Thoracic aorta (tissue), 2 donors: ENCODE data around the gene IMP3. TPM values are rescaled to one million over a fixed set of nuclear protein-coding genes. Genes with fewer than 3 reads are reported as not detected.

ENCODE experiments used
- ATAC-seq: fragments of 150-250 bp; one replicate; pipeline ENCODE4 v1.8.0; 2017; ENCODE audit warnings: low read depth; ENCODE audit not compliant: insufficient number of reproducible peaks, low FRiP score
- DNase-seq: peaks from one replicate; pipeline ENCODE4 v3.0.0-alpha.2; 2020; ENCODE audit warnings: low spot score
- H3K27ac ChIP-seq, 2 donors: fragments of 200-600 bp; sonication (generic); 1 replicate in 1 of 2; 2 replicates in 1 of 2; pipeline ENCODE4 v1.5.1; 2016; ENCODE audit warnings: mild to moderate bottlenecking in 2 of 2, moderate library complexity in 2 of 2
- H3K27me3 ChIP-seq: fragments of 200-600 bp; sonication (generic); replicated peaks from 2 replicates; pipeline ENCODE4 v1.6.0; 2016; ENCODE audit warnings: mild to moderate bottlenecking; ENCODE audit not compliant: insufficient read depth
- H3K36me3 ChIP-seq: fragments of 200-600 bp; sonication (generic); one replicate; pipeline ENCODE4 v1.5.1; 2016
- H3K4me1 ChIP-seq, 2 donors: fragments of 200-600 bp; sonication (generic); 1 replicate in 1 of 2; 2 replicates in 1 of 2; pipeline versions ENCODE4 v1.5.1 to v1.6.0; 2016; ENCODE audit warnings: low read depth in 2 of 2, mild to moderate bottlenecking in 1 of 2; ENCODE audit not compliant: control insufficient read depth in 1 of 2
- H3K4me3 ChIP-seq: fragments of 200-600 bp; sonication (generic); 2 replicates; pipeline ENCODE4 v1.5.1; 2016; ENCODE audit warnings: mild to moderate bottlenecking
- H3K9me3 ChIP-seq: fragments of 200-600 bp; sonication (generic); 2 replicates; pipeline ENCODE4 v1.5.1; 2016
- total RNA-seq, 2 donors: library from RNA; depleted of rRNA; stranded (reverse); fragments of >200 nt; gene quantifications; one replicate each; pipeline versions ENCODE4 v1.1.0 to v1.2.3, GENCODE V29; 2016
- TF ChIP-seq, protein P1 (sequence below): fragments of 200-600 bp; sonication (generic); IDR thresholded peaks from one replicate; pipeline ENCODE4 v1.5.1; 2019; ENCODE audit warnings: antibody characterized with exemption

IMP3 gene
- total RNA-seq, 2 donors from 2014 or later, result 79.9 to 127 TPM

DNA sequence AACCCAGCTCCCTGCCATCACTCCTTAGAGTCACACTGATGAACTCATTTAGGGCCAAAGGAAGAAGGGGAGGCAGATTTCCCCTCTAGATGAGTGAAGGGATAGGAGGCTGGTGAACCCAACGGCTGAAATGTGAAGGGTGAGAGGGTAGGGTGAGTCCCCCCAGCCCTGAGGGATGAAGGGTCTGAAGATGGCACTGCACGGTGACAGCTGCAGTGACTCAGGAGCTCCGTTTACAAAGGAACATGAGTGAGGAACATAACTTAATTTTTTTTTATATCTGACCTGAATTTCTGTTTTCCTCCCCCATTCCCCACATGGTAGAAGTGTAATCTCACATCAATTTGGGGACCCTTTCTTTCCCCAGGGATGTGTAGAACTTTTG lies 21.7 kb upstream of the IMP3 start:
- DNase-seq (no peak), ATAC-seq (no peak)
- H3K4me3 ChIP-seq, result peak overlapping the region; percentile 60
- H3K27ac ChIP-seq, result peak overlapping the region; percentile 98 to 99
- no peaks in the 10 kb centered on the region for H3K27me3 ChIP-seq
- peaks cover 20% of the 10 kb centered on the region for H3K36me3 ChIP-seq
- no peaks in the 10 kb centered on the region for H3K9me3 ChIP-seq
- TF ChIP-seq, protein P1, sequence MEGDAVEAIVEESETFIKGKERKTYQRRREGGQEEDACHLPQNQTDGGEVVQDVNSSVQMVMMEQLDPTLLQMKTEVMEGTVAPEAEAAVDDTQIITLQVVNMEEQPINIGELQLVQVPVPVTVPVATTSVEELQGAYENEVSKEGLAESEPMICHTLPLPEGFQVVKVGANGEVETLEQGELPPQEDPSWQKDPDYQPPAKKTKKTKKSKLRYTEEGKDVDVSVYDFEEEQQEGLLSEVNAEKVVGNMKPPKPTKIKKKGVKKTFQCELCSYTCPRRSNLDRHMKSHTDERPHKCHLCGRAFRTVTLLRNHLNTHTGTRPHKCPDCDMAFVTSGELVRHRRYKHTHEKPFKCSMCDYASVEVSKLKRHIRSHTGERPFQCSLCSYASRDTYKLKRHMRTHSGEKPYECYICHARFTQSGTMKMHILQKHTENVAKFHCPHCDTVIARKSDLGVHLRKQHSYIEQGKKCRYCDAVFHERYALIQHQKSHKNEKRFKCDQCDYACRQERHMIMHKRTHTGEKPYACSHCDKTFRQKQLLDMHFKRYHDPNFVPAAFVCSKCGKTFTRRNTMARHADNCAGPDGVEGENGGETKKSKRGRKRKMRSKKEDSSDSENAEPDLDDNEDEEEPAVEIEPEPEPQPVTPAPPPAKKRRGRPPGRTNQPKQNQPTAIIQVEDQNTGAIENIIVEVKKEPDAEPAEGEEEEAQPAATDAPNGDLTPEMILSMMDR, result no peak
- peaks cover 39 to 78% of the 10 kb centered on the region in 2 donors for H3K4me1 ChIP-seq

DNA sequence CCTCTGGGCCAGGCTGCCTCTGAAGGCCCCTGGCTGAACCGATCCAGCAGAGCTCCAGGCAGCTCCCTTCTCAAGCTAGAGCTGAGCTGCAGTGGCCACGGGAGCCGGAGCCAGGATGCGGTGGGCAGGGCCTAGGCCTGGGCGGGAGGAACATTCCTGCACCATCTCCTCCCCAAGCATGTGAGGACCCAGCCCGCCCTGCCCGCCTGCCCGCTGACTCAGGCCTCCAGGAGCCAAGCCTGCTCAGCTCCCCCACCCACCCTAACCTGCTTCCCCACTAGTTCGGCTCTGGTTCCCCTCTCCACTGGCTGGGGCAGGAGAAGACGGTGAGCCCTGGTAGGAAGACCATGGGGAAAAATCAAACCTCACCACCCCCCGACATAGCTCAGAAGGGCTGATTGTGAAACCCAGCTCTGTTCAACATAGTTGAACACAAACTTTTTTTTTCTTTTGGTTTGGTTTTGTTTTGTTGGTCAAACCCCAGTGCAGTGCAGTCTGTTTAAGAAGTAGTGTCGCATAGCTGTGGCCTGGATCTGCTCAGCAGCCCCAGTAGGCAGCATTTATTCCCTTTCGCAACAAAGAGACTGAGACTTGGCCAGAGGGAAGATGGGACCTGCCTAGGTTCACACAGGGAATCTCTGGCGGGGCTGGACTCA lies 21.2 kb upstream of the IMP3 start:
- peak; percentile 77 for ATAC-seq

DNA sequence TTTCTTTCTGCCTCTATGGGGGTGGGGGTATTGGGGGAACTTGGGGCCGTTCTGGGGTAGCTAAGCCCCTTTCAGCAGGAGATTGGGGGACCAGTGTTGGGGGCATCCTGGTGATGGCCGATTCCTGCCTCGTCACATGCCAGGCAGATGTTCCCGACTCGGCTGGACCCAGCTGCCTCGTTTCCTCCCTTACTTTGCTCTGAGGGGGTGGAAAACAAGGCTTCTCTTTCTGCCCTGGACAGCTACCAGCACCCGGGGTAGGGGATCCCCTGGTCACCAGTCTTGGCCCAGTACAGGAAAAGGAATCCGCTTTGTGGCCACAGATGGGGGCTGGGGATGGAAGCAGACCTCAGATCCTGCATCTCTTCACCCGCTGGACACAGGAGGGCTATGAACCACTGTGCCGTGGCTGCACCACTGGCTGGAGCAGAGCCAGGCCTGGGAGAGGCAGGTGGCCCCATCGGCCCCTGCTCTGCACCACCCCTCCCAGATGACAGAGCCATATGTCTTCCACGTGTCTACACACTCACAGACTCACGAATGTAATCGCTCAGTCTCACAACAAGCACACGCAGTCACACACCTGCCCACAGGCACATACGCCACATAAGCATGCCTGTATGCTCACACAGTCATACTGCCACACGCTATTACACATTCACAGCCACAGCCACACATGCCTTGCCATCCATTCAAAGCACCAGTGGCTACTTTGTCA lies 20.1 kb upstream of the IMP3 start:
- no peak for DNase-seq
- TF ChIP-seq, protein P1, result no peak
- no peak overlapping the region for H3K4me3 ChIP-seq
- peaks cover 21% of the 10 kb centered on the region for H3K36me3 ChIP-seq
- H3K9me3 ChIP-seq, result no peaks in the 10 kb centered on the region
- ATAC-seq, result no peak
- H3K4me1 ChIP-seq, result peaks cover 31 to 78% of the 10 kb centered on the region in 2 donors
- no peaks in the 10 kb centered on the region for H3K27me3 ChIP-seq
- H3K27ac ChIP-seq, result peak overlapping the region; percentile 98 to 99

More for the DNA sequence above, 21.2 kb upstream of the IMP3 start:
- peak overlapping the region; percentile 98 to 99 for H3K27ac ChIP-seq
- peaks cover 21% of the 10 kb centered on the region for H3K36me3 ChIP-seq
- peaks cover 35 to 76% of the 10 kb centered on the region in 2 donors for H3K4me1 ChIP-seq
- H3K4me3 ChIP-seq, result peak overlapping the region; percentile 60
- TF ChIP-seq, protein P1, result no peak
- no peaks in the 10 kb centered on the region for H3K9me3 ChIP-seq
- peak; percentile 78 for DNase-seq
- no peaks in the 10 kb centered on the region for H3K27me3 ChIP-seq

DNA sequence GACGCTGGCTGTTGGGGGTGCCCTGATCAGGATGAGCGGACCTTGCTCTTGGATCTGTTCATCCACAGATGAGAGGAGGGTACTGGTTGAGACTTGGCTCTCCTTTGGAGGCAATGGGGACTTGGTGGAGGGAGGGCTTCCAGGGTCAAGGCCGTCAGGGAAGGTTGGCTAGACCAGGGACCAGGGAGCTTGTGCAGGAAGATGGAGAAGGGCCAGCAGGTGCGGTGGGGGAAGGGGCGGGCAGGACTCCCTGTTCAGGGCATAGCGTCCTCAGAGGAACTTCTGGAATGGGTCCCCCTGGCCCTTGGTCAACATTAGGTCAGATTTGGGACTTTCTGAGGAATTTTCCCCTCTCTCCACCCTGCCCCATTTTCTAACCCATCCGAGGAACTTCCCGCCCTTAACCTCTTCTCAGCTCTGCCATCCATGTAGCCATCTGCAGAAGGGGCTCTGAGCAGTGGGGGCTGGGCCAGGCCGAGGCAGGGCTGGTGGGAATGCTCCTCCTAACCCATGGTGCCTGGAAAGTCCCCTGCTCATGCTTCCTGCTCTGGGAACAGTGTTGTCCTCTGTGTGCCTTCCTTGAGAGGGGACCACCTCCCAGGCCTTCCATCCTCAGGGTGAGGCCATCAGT lies 19.2 kb upstream of the IMP3 start:
- ATAC-seq, result no peak
- Histone ChIP-seq H3K27ac (peak overlapping the region; percentile 98 to 99), H3K4me3 (no peak overlapping the region), H3K36me3 (peaks cover 21% of the 10 kb centered on the region), H3K4me1 (peaks cover 40 to 83% of the 10 kb centered on the region in 2 donors), H3K27me3 (no peaks in the 10 kb centered on the region), H3K9me3 (no peaks in the 10 kb centered on the region)
- no peak for DNase-seq
- TF ChIP-seq, protein P1, result no peak

DNA sequence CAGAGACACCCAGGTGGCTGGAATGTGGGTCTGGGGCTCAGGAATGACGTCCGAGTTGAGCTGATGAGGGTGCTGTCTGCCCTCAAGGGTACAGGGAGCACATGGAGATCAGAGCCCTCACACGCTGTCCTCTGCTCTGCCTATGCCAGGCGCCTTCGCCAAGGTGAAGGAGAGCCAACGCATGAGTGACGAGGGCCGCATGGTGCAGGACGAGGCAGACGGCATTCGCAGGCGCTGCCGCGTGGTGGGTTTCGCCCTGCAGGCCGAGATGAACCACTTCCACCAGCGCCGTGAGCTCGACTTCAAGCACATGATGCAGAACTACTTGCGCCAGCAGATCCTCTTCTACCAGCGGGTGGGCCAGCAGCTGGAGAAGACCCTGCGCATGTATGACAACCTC lies 16.8 kb upstream of the IMP3 start:
- peaks cover 21% of the 10 kb centered on the region for H3K36me3 ChIP-seq
- no peak for DNase-seq
- TF ChIP-seq, protein P1, result no peak
- no peaks in the 10 kb centered on the region for H3K9me3 ChIP-seq
- peak overlapping the region; percentile 9 to 53 for H3K27ac ChIP-seq
- H3K4me3 ChIP-seq, result no peak overlapping the region
- ATAC-seq, result no peak
- H3K4me1 ChIP-seq, result peaks cover 59 to 85% of the 10 kb centered on the region in 2 donors
- H3K27me3 ChIP-seq, result no peaks in the 10 kb centered on the region
